ENCODE data around the gene RPS27. TPM values are rescaled to one million over a fixed set of nuclear protein-coding genes. Genes with fewer than 3 reads are reported as not detected.

The RPS27 gene
- total and polyA plus RNA-seq, 10 of the 15 experiments (the other 5 are each of a cell fraction or from before 2014, with no cell fraction given), result 2,708 to 14,234 (median 8,874) TPM

DNA sequence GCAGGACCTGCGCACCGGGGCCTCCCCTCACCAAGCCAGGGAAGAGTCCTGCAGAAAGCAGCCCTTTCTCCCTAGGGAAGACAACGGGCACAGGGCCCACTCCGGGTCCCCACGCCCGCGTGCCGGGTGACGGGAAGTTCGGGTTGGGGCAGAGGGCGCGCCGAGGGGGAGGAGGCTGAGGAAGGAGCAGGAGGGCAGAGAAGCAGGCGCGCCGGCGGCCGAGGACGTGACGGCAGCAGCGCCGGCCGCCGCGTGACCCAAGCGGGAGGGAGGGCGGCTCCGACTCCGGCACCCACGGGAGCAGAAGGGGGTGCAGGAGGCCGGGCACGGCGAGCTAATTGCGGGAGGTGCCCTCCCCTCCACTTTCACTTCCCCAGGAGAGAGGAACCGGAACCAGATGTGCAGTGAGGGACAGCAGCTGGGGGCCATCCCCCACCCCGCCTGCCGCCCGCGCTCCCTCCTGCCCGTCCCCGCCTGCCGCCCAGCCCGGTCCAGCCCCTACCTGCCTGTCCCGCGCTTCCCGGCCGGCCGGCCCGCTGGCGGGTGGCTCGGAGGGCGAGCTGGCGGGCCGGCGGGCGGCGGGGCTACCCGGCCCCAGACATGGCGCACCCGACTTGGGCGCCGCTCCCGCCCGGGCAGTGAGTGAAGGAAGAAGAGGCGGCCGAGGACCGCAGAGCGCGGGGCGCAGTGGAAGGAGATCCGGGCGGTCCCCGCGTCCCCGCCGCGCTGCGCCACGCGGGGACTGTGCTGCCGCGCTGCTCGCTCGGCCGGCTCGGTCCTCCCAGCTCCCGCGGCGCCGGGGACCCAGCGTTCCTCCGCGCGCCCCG lies 44.6 kb upstream of the RPS27 start (continued):
- TF ChIP-seq NFYA (IDR thresholded peaks at IDR 0.05; ENCODE audit: borderline replicate concordance, low read depth, low read length) (no peak), SIN3A (IDR thresholded peaks at IDR 0.05; ENCODE audit: low read depth, low read length) (peak; percentile 73; the same call in 1 of the 2 replicates), IKZF1 (conservative IDR thresholded peaks at IDR 0.05) (peak; percentile 96), ZNF207 (IDR thresholded peaks at IDR 0.05; ENCODE audit: borderline replicate concordance) (no peak), TARDBP (IDR thresholded peaks at IDR 0.05; ENCODE audit: borderline replicate concordance) (no peak), ETV6 (conservative IDR thresholded peaks at IDR 0.05 in 1 of 2, IDR thresholded peaks at IDR 0.05 in 1 of 2; ENCODE audit: borderline replicate concordance in 1 of 2, low read depth in 1 of 2) (peak in 1 of 2 experiments; percentile 93; a peak in 2 of 4 replicates), EGR1 (IDR thresholded peaks at IDR 0.05; ENCODE audit: borderline replicate concordance in 1 of 2, low read depth in 2 of 2, low read length in 2 of 2) (peak in 1 of 2 experiments; percentile 85; a peak in 2 of 3 replicates), LARP7 (IDR thresholded peaks at IDR 0.05) (peak; percentile 94), RFX5 (IDR thresholded peaks at IDR 0.05; ENCODE audit: low read depth, low read length) (no peak), ZNF622 (IDR thresholded peaks at IDR 0.05) (no peak), SUZ12 (IDR thresholded peaks at IDR 0.05; ENCODE audit: unreplicated experiment) (no peak), YY1 (IDR thresholded peaks at IDR 0.05; ENCODE audit: low read depth, low read length) (peak; percentile 36; the same call in 1 of the 2 replicates), EZH2 (IDR thresholded peaks at IDR 0.05; ENCODE audit: borderline replicate concordance, control insufficient read depth, low read depth, low read length) (no peak), KAT2A (conservative IDR thresholded peaks at IDR 0.05; ENCODE audit: control insufficient read depth, low read depth, low read length) (no peak), HDAC2 (IDR thresholded peaks at IDR 0.05) (no peak), SP1 (IDR thresholded peaks at IDR 0.05; ENCODE audit: low read depth, low read length) (peak; percentile 65), WRNIP1 (IDR thresholded peaks at IDR 0.05; ENCODE audit: borderline replicate concordance, low read depth, low read length) (no peak), PML (IDR thresholded peaks at IDR 0.05; ENCODE audit: low read length) (0 out of 2 replicates have a peak, but pooled peaks have one; percentile 59)
- TF ChIP-seq, protein P1, sequence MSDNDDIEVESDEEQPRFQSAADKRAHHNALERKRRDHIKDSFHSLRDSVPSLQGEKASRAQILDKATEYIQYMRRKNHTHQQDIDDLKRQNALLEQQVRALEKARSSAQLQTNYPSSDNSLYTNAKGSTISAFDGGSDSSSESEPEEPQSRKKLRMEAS (IDR thresholded peaks at IDR 0.05; ENCODE audit: low read depth, low read length), result peak; percentile 81
- TF ChIP-seq, protein P2, sequence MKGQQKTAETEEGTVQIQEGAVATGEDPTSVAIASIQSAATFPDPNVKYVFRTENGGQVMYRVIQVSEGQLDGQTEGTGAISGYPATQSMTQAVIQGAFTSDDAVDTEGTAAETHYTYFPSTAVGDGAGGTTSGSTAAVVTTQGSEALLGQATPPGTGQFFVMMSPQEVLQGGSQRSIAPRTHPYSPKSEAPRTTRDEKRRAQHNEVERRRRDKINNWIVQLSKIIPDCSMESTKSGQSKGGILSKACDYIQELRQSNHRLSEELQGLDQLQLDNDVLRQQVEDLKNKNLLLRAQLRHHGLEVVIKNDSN (IDR thresholded peaks at IDR 0.05; ENCODE audit: borderline replicate concordance, extremely low read length, insufficient read depth, low read depth, low read length), result peak; percentile 83
- TF ChIP-seq, protein P3, sequence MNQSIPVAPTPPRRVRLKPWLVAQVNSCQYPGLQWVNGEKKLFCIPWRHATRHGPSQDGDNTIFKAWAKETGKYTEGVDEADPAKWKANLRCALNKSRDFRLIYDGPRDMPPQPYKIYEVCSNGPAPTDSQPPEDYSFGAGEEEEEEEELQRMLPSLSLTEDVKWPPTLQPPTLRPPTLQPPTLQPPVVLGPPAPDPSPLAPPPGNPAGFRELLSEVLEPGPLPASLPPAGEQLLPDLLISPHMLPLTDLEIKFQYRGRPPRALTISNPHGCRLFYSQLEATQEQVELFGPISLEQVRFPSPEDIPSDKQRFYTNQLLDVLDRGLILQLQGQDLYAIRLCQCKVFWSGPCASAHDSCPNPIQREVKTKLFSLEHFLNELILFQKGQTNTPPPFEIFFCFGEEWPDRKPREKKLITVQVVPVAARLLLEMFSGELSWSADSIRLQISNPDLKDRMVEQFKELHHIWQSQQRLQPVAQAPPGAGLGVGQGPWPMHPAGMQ (IDR thresholded peaks at IDR 0.05; ENCODE audit: borderline replicate concordance), result no peak
- TF ChIP-seq, protein P4, sequence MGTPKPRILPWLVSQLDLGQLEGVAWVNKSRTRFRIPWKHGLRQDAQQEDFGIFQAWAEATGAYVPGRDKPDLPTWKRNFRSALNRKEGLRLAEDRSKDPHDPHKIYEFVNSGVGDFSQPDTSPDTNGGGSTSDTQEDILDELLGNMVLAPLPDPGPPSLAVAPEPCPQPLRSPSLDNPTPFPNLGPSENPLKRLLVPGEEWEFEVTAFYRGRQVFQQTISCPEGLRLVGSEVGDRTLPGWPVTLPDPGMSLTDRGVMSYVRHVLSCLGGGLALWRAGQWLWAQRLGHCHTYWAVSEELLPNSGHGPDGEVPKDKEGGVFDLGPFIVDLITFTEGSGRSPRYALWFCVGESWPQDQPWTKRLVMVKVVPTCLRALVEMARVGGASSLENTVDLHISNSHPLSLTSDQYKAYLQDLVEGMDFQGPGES (IDR thresholded peaks at IDR 0.05), result no peak
- TF ChIP-seq, protein P5, sequence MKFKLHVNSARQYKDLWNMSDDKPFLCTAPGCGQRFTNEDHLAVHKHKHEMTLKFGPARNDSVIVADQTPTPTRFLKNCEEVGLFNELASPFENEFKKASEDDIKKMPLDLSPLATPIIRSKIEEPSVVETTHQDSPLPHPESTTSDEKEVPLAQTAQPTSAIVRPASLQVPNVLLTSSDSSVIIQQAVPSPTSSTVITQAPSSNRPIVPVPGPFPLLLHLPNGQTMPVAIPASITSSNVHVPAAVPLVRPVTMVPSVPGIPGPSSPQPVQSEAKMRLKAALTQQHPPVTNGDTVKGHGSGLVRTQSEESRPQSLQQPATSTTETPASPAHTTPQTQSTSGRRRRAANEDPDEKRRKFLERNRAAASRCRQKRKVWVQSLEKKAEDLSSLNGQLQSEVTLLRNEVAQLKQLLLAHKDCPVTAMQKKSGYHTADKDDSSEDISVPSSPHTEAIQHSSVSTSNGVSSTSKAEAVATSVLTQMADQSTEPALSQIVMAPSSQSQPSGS (IDR thresholded peaks at IDR 0.05; ENCODE audit: low read length), result no peak
- TF ChIP-seq, protein P6, sequence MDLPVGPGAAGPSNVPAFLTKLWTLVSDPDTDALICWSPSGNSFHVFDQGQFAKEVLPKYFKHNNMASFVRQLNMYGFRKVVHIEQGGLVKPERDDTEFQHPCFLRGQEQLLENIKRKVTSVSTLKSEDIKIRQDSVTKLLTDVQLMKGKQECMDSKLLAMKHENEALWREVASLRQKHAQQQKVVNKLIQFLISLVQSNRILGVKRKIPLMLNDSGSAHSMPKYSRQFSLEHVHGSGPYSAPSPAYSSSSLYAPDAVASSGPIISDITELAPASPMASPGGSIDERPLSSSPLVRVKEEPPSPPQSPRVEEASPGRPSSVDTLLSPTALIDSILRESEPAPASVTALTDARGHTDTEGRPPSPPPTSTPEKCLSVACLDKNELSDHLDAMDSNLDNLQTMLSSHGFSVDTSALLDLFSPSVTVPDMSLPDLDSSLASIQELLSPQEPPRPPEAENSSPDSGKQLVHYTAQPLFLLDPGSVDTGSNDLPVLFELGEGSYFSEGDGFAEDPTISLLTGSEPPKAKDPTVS (IDR thresholded peaks at IDR 0.05; ENCODE audit: low read depth, low read length), result no peak
